ENCODE data around the gene ZNF526. TPM values are rescaled to one million over a fixed set of nuclear protein-coding genes. Genes with fewer than 3 reads are reported as not detected.

The ZNF526 gene, protein sequence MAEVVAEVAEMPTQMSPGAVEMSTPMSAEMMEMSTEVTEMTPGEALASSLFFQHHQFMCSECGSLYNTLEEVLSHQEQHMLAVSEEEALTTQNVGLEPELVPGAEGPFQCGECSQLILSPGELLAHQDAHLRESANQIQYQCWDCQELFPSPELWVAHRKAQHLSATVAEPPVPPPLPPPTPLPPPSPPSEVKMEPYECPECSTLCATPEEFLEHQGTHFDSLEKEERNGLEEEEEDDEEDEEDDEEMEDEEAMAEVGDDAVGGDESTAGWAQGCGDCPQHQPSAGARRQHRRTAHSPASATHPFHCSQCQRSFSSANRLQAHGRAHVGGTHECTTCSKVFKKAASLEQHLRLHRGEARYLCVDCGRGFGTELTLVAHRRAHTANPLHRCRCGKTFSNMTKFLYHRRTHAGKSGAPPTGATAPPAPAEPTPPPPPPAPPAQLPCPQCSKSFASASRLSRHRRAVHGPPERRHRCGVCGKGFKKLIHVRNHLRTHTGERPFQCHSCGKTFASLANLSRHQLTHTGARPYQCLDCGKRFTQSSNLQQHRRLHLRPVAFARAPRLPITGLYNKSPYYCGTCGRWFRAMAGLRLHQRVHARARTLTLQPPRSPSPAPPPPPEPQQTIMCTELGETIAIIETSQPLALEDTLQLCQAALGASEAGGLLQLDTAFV
- 10.8 and 11.9 TPM in 2 replicates for total RNA-seq

GRCh38 chr19:42219812-42220750, at the start of gene ZNF526:
ZNF526 (plus strand) TSS chr19:42220312; CDS start chr19:42224404, 4,092 bp downstream.

DNA sequence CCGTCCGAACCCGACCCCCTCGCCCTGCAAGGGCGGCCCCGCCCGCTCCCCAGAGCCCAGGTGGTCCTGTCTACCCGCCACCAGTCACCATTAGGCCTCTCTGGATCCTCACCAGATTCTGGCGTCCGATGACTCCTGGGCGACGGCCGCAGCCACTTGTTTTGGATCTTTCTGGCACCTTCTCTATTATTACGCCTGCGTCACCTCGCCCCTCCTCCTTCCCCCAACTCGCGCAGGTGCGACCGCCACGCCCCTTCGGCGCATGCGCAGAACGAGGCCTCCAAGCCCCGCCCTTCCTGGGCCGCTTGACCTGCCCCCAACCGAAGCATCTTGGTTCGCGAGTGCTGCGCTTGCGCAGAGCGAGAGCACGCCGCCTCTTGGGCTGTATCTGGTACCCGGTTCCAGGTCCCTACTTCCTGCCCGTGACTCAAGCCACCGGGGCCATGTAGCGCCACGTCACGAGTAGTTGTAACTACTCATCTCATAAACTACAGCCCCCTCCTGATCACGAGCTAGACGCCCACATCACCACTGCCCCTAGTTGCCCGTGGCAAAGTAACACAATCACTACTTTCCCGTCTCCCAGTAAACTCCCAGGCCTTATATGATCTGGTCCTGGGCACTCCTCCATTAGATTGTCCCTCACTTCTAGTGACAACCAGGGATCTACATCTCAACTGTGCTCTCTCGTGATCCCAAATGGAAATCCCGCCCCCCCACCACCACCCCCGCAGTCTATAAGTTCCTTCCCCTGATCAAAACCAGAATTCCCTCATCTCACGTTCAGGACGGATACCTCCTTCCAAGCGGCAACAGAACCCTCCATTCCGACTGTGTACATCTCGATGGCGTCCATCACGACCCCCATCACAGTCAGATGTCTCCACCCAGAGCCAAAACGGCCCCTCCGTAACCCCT, 2.3 kb upstream of the ZNF526 start, which contains the start of gene DEDD2:
DEDD2 (minus strand) TSS at position 158 of the 918 bp plus-strand sequence. CDS start 670 bp downstream, outside the sequence.

GRCh38 chr19:42242512-42243409, 22.6 kb downstream of the ZNF526 start, which contains the start of gene GSK3A:
GSK3A (minus strand) TSS chr19:42242602; CDS start chr19:42242465, 137 bp downstream.

GRCh38 chr19:42254850-42255765, 35.0 kb downstream of the ZNF526 start, which contains the start of gene ERF:
ERF (minus strand) TSS chr19:42255128; CDS start chr19:42254999, 129 bp downstream.

GRCh38 chr19:42268704-42269477, 48.8 kb downstream of the ZNF526 start, which contains the start of gene CIC:
CIC (plus strand) TSS chr19:42269252; CDS start chr19:42271784, 2,532 bp downstream.

Other genes with a start within 250 kb of the ZNF526 start
- gene ATP1A3, start 226.1 kb upstream of the ZNF526 start, total RNA-seq = 0.13 TPM in 1 of 2 replicates, not detected in the other
- 3.2 and 7.3 TPM in 2 replicates for gene GRIK5, start 150.1 kb upstream of the ZNF526 start, total RNA-seq
- gene ZNF574, start 144.1 kb upstream of the ZNF526 start, total RNA-seq = 12.1 and 13.6 TPM in 2 replicates
- gene POU2F2, start 87.9 kb upstream of the ZNF526 start, total RNA-seq = 0.26 and 2.5 TPM in 2 replicates
- gene DEDD2, start 2.6 kb upstream of the ZNF526 start, total RNA-seq = 21.5 and 23.0 TPM in 2 replicates
- gene GSK3A, start 22.3 kb downstream of the ZNF526 start, total RNA-seq = 31.7 and 33.3 TPM in 2 replicates
- 22.8 and 28.2 TPM in 2 replicates for gene ERF, start 34.8 kb downstream of the ZNF526 start, total RNA-seq
- gene CIC, start 48.9 kb downstream of the ZNF526 start, total RNA-seq = 37.7 and 62.2 TPM in 2 replicates
- gene PRR19, start 81.8 kb downstream of the ZNF526 start, total RNA-seq = 0.20 and 0.23 TPM in 2 replicates
- 9.5 and 14.0 TPM in 2 replicates for gene PAFAH1B3, start 82.3 kb downstream of the ZNF526 start, total RNA-seq
- not detected in 2 replicates for gene TMEM145, start 93.0 kb downstream of the ZNF526 start, total RNA-seq
- 71.8 and 72.2 TPM in 2 replicates for gene MEGF8, start 105.3 kb downstream of the ZNF526 start, total RNA-seq
- gene CNFN, start 170.0 kb downstream of the ZNF526 start, total RNA-seq = not detected in 2 replicates
- gene LIPE, start 207.1 kb downstream of the ZNF526 start, total RNA-seq = 2.6 and 3.0 TPM in 2 replicates
- gene CXCL17, start 222.6 kb downstream of the ZNF526 start, total RNA-seq = not detected in 2 replicates

All from smooth muscle cell of the pulmonary artery (primary cell).